MM.1S (cell line): Measurements from ENCODE around the gene KCND3.

ENCODE experiments used
- EZH2 ChIP-seq: fragments of 300-600 bp; sonication (generic); optimal IDR thresholded peaks from 2 replicates; pipeline ENCODE3; 2017; ENCODE audit warnings: low read depth, mild to moderate bottlenecking, antibody characterized with exemption, low read length, mixed read lengths
- EZH2phosphoT487 ChIP-seq: fragments of 300-600 bp; sonication (generic); IDR thresholded peaks from 2 replicates; pipeline ENCODE4 v1.6.1; 2018; ENCODE audit warnings: antibody characterized with exemption, low read length
- TF ChIP-seq, protein P1 (sequence below): fragments of 300-600 bp; sonication (generic); IDR thresholded peaks from 2 replicates; pipeline ENCODE4 v1.5.1; 2016; ENCODE audit warnings: antibody characterized with exemption, low read length, mixed read lengths

DNA sequence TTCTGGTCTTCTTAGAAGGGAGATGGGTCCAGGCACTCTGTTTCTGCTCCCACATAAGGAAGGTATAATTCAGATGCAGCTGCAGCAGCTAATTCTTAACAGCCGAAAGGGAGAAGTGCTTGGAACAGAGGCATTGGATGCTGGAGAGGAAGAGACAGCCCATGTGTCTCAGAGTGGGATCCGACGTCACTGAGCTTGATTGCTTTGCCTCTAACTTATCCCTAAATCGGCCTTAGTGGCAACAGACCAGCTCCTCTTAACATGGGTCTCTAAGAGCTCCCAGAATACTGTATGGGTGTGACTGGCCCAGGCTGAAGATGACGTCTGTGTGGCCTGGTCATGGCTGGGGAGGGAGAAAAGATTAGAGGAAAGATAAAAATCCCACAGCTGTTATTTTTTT is 40.7 kb upstream of the KCND3 start:
- TF ChIP-seq, protein P1, sequence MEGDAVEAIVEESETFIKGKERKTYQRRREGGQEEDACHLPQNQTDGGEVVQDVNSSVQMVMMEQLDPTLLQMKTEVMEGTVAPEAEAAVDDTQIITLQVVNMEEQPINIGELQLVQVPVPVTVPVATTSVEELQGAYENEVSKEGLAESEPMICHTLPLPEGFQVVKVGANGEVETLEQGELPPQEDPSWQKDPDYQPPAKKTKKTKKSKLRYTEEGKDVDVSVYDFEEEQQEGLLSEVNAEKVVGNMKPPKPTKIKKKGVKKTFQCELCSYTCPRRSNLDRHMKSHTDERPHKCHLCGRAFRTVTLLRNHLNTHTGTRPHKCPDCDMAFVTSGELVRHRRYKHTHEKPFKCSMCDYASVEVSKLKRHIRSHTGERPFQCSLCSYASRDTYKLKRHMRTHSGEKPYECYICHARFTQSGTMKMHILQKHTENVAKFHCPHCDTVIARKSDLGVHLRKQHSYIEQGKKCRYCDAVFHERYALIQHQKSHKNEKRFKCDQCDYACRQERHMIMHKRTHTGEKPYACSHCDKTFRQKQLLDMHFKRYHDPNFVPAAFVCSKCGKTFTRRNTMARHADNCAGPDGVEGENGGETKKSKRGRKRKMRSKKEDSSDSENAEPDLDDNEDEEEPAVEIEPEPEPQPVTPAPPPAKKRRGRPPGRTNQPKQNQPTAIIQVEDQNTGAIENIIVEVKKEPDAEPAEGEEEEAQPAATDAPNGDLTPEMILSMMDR: no peak
- TF ChIP-seq EZH2: no peak
- TF ChIP-seq EZH2phosphoT487: no peak
